ENCODE data around the gene DIPK1A.

DIPK1A gene

DNA sequence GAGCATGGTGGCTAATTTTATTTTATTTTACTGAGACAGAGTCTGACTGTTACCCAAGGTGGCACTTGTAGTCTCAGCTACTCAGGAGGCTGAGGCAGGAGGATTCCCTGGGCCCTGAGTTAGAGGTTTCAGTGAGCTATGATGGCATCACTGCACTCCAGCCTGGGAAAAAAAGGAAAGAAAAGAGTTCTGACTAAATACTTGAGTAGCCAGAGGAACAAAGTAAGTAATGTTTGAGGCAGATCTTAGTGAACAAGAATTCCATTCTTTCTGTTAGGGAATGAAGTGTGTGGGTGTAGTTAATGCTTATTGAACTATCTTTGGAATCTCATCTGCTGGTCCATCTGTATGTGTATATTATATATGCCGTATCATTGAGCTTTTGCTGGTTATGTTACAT lies 163.3 kb downstream of the DIPK1A start:
- no peak for TF ChIP-seq POLR2A (IDR thresholded peaks at IDR 0.05; ENCODE audit: low read depth, low read length)
- FAIRE-seq (no peak), DNase-seq (ENCODE audit: insufficient read length, low spot score) (no peak)

DNA sequence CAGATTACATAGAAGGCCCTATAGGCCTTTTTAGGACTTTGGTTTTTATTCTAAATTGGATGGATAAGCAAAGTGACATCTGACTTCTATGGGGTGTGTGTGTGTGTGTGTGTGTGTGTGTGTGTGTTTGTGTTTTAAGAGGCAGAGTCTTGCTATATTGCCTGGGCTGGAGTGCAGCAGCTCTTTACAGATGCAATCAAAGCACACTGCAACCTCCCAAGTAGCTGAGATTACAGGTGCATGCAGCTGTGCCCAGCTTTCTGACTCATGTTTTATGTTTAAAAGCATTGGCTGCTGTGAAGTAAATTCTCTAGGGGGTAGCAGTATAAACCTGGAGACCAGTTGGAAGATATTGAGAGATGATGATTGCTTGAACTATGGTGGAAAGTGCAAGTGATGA lies 164.0 kb downstream of the DIPK1A start:
- FAIRE-seq (no peak), DNase-seq (ENCODE audit: insufficient read length, low spot score) (no peak)
- no peak for TF ChIP-seq POLR2A (IDR thresholded peaks at IDR 0.05; ENCODE audit: low read depth, low read length)

DNA sequence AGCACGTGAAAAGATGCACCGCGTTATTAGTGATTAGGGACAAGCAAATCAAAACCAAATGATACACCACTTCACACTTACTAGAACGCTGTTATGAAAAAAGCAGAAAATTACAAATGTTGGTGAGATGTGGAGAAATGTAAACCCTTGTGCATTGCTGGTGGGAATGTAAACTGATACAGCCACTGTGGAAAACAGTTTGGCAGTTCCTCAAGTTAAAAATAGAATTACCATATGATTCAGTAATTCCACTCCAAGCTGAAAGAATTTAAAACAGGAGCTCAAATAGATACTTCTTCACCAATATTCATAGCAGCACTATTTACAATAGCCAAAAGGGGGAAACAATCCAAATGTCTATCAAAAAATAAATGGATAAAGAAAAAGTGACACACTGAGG lies 166.1 kb downstream of the DIPK1A start:
- DNase-seq (ENCODE audit: insufficient read length, low spot score) = no peak
- no peak for FAIRE-seq
- no peak for TF ChIP-seq POLR2A (IDR thresholded peaks at IDR 0.05; ENCODE audit: low read depth, low read length)

DNA sequence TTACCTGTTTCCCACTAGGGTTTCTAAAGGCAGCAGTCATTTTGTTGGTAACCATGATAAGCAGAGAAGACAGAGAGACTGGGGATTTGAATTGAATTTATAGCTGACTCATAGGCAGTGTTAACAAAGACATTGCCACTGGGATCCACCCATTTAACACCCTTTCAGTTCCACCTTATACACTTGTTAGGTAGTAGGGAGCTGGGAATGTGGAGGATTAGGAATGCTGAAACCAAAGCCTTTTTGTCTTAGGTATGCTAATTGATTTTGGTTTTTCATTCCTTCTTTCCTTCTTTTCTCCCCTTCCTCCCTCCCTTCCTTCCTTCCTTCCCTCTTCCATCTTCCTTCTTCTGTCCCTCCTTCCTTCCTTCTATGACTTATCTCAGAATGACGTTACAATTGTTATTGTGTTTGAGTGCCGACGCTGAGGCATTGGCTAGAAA lies 168.9 kb downstream of the DIPK1A start:
- DNase-seq (ENCODE audit: insufficient read length, low spot score) (no peak), FAIRE-seq (peak; percentile 20)
- TF ChIP-seq POLR2A (IDR thresholded peaks at IDR 0.05; ENCODE audit: low read depth, low read length) = no peak

Data from H54 (cell line).